HG02943 (cell line): Measurements from ENCODE around the gene CNNM4.

ENCODE experiments used
- ATAC-seq: cut with Tn5 transposase; IDR thresholded peaks from one replicate; pipeline ENCODE4 v1.9.1; 2021; ENCODE audit warnings: mild to moderate bottlenecking, low read depth, moderate library complexity; ENCODE audit not compliant: unreplicated experiment

The CNNM4 gene

DNA sequence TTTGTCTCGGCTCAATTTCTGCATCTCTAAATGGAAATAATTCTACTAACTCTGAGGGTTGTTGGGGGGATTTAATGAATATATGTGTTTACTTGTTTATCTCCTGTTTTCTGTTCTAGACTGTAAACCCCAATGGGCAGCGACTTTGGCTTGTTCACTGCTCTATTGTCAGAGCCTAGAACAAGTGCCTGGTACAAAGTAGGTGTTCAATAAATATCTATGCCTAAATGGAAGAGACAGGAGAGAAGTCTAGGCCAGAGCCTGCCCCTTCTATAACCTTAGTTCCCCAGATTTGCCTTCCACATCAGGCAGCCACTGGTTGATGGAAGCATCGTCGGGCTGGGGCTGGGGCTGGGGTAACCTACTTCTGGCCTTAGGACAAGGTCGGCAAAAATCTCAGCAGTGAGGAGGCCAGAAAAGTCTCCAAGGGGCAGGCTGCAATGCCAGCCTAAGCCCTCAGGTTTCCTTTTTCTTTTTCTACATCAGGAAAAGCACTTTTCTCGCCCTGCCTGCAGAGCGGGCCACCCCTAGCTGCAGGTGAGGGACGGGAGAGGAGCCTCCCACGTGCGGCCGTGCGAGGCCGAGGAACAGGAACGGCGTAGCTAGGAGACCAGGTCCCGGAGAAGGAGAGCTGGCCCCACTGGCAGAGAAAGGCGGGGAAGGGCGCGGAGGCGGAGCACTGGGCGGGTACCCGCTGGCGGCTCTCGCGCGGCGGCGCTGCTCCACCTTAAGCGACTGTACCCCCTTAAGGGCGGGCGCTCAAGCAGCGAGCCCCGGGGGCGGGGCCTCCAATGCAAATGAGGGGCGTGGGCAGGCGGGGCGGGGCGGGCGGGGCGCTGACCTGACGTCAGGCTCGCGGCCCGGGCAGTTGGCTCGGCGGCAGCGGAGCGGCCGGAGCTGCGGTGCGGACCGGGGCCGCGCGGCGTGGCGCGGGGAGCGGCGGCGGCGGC lies at the start of gene CNNM4:
Gene CNNM4, plus strand, starts transcription at position 867 of the 950 bp plus-strand sequence. CDS start 98 bp downstream, outside the sequence.
- ATAC-seq, result peak; percentile 75

DNA sequence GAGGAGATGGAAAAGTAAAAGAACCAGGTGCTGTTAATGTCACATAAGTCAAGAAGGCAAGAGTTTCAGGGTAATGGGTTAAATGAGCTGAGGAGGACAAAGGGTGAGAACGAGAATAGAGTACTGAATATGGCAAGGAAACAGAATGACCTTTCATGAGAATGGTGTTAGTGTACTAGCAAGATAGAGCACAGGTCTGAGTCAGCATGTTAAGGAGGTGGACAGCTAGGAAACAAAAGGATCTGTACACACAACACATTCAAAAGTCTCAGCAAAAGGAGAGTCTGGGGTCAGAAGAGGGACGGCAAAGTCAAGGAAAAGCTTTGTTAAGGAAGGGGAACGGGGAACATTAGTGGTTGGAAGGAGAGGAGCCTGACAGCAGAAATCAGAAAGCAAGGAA lies 49.7 kb upstream of the CNNM4 start:
- ATAC-seq, result no peak

- no peak for ATAC-seq
These were observed 45.0 kb upstream of the CNNM4 start for GRCh38 chr2:96715658-96716057.

DNA sequence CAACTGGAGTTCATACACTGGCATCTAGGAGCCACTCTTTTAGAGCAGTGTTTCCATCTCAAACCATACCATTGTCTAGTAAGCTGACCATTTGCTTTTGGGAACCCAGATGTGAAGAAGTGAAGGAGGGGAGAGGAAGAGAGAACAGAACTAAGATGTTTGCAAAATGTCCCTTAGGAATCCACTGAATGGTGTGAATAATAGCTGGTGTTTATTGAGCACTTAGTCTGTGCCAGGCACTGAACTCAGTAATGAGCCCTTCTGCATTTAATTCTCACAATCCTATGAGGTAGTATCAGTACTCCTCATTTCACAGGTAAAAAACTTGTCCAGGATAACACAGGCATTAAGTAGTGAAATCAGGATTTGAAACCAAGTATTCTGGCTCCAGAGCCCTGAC lies 44.3 kb upstream of the CNNM4 start:
- no peak for ATAC-seq

- no peak for ATAC-seq
These were observed 34.6 kb upstream of the CNNM4 start for GRCh38 chr2:96726131-96726530.

DNA sequence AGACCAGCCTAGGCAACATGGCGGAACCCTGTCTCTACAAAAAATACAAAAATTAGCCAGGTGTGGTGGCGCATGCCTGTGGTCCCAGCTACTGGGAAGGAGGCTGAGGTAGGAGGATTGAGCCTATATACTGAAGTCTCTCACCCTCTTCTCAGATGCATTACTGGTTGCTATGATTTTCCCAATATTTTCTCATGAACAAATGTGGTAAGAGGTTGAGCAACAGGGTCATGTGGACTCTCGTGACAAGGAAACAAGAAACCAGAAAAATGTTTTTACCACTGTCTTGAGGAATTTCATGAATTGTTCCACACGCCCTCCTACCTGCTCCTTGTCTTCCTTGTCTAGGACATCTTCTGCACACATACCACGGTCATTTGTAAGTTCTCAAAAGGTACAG lies 33.3 kb upstream of the CNNM4 start:
- ATAC-seq, result no peak

GRCh38 chr2:96729748-96730147 lies 31.0 kb upstream of the CNNM4 start:
- ATAC-seq, result no peak

- ATAC-seq, result no peak
These were observed 30.5 kb upstream of the CNNM4 start for GRCh38 chr2:96730212-96730611.

DNA sequence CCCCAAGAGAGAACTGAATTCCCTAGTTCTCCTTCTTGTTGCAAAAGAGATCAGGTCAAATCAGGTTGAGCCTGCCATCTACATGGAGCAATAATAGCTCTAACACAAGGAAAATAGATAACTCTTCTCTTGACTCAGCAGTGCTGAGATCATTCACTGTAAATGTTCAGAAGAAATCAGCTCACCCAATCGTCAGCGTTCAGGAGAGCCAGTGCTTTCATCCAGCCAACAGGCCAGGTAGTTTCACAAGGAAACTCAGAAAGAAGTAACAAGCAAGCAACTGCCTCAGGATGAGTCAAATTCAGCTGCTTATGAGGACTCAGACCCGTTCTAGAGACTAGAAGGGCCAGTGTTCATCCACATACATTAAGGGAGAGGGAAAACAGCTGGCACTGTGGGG lies 26.8 kb upstream of the CNNM4 start:
- ATAC-seq, result no peak

- ATAC-seq, result no peak
These were observed 25.7 kb upstream of the CNNM4 start for GRCh38 chr2:96734880-96735583.

DNA sequence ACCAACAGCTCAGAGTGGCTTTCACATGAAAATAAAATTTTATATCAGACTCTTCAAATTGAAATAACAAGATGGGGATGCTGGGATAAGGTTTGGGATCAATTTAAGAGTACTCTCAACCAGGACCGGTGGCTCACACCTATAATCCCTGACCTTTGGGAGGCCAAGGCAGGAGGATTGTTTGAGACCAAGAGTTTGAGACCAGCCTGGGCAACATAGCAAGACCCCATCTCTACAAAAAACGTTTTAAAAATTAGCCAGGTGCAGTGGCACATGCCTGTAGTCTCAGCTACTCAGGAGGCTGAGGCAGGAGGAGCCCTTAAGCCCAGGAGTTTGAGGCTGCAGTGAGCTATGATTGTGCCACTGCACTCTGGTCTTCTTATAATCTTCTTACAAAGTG lies 23.5 kb upstream of the CNNM4 start:
- no peak for ATAC-seq

DNA sequence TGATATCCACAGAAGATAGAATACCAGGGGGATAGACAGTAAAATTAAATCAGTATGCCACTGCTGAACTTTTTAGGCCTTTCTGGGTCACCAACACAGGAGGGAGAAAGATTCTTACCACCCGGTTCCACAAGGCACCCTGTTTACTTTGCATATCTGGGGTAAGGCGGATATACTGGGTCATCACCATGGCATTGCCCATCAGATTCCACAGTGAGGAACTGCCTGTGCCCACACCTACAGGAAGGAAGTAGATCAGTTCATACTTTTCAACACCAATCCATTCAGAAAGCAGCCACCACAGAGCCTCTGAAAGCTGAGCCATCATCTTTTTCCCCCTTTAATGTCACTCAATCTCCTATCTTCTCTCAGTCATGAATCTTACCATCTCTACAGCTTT lies 22.9 kb upstream of the CNNM4 start:
- no peak for ATAC-seq

DNA sequence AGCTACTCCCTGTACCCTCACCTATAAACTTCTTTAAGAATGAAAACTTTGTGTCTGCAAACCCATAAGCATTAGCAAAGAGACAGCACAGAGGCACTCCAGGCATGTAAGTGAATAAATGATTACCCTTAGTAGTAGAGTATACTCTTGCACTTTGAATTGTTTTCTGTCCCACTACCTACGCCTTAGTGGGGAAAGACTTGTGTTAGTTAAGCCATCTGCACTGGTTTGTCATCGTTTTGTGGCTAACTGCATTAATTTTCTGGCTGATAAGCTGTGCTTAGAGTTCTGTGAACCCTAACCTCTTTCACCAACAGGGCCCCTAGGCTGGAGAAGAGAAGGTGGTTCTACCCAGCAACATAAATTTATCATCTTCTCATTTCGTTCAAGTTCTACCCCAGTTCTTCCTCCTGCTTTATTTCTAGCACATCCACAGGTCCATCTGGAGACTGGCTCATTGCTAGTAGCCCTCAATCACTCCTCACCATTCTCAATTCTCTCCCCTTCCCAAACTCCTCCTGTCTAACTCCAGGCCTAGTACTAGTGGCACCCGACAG lies 21.5 kb upstream of the CNNM4 start:
- ATAC-seq, result no peak

GRCh38 chr2:96739633-96740428 lies 20.9 kb upstream of the CNNM4 start, which contains the start of gene LMAN2L:
TSS of gene LMAN2L (minus strand) at chr2:96740064. CDS start at chr2:96740040, 24 bp downstream.
- peak; percentile 96 for ATAC-seq

- no peak for ATAC-seq
These were observed 13.6 kb upstream of the CNNM4 start for GRCh38 chr2:96747061-96747617.

DNA sequence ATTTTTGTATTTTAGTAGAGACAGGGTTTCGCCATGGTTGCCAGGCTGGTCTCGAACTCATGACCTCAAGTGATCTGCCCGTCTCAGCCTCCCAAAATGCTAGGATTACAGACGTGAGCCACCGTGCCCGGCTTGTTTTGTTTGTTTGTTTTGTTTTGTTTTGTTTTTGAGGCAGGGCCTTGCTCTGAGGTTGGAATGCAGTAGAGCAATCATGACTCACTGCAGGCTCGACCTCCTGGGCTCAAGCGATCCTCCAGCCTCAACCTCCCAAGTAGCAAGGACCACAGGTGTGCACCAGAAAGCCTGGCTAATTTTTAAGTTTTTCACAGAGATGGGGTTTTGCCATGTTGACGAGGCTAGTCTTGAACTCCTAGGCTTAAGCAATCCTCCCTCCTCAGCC lies 8.9 kb upstream of the CNNM4 start:
- ATAC-seq, result no peak

DNA sequence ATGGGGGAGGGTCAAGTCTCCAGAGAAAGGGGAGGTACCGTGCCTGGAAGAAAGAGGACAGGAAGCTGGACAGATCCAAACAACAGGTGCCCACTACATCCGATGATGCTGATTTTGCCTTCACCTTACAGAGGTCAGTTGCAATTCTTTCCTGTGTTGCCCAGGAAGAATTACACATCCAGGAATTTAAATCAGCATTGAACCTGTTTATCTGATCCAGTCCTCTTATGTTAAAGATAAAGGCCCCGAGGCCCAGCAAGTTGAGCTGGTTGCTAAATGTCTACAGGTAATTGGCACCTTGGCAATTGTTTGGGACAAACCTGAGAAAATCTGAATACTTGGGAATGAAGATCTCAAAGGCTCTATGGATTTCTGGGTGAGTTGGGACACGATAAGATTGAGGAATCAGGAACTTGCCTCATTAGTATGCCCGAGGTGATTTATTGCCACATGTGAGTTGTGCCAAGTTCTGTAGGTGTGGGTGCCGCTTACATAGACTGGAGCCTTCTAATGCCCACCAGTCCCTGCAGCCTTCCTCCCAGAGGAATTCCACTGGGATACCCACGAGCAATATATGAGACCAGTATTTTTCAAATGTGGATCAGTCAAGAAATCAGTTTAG lies 6.9 kb upstream of the CNNM4 start:
- ATAC-seq, result no peak

DNA sequence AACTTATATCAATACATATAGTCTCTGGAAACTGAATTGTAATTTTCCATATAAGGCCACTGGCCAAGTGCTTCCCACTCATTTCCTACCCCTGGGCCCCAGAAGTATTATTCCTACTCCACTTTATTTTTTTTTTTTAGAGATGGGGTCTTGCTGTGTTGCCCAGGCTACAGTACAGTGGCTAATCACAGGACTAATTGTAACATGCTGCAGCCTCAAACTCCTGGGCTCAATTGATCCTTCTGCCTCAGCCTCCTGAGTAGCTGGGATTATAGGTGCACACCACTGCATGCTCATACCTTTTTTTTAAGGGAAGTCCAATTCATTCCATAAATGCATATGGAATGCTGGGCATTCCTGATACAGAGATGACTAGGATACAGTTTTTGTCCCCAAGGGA lies 6.4 kb upstream of the CNNM4 start:
- ATAC-seq, result no peak

GRCh38 chr2:96756788-96757476 lies 3.8 kb upstream of the CNNM4 start:
- no peak for ATAC-seq
